H1 (cell line): ENCODE measurements around the gene METTL1.

Experiments
- CREB1 ChIP-seq: IDR thresholded peaks from 2 replicates; pipeline ENCODE4 v1.6.1; 2012; ENCODE audit warnings: inconsistent platforms
- CTCF ChIP-seq, 3 experiments: IDR thresholded peaks; 1 replicate in 2 of 3; 2 replicates in 1 of 3; pipeline versions ENCODE4 v1.5.1 to v1.6.1; 2011; ENCODE audit warnings: low read length in 3 of 3, mild to moderate bottlenecking in 3 of 3, inconsistent platforms in 2 of 3, low read depth in 1 of 3, moderate library complexity in 1 of 3; ENCODE audit not compliant: insufficient read depth in 1 of 3; ENCODE audit errors: control extremely low read depth in 1 of 3
- EZH2 ChIP-seq: fragments of 200-600 bp; sonication (generic); IDR thresholded peaks from 2 replicates; pipeline ENCODE4 v1.7.1; 2012; ENCODE audit warnings: low read depth, mild to moderate bottlenecking, moderate library complexity, low read length, inconsistent platforms; ENCODE audit not compliant: severe bottlenecking
- GABPA ChIP-seq: IDR thresholded peaks from 2 replicates; pipeline ENCODE4 v1.6.1; 2011; ENCODE audit warnings: mild to moderate bottlenecking, low read length, moderate library complexity, borderline replicate concordance; ENCODE audit not compliant: insufficient read depth
- HDAC2 ChIP-seq, 2 experiments: fragments of 300-600 bp in 1 of 2; sonication (generic) in 1 of 2; IDR thresholded peaks; 2 replicates each; pipeline ENCODE4 v1.6.1; 2011 to 2012; ENCODE audit warnings: low read depth in 2 of 2, low read length in 2 of 2, mild to moderate bottlenecking in 2 of 2, moderate library complexity in 2 of 2, borderline replicate concordance in 1 of 2, inconsistent platforms in 1 of 2
- NRF1 ChIP-seq: IDR thresholded peaks from 2 replicates; pipeline ENCODE4 v1.6.1; 2011; ENCODE audit warnings: mild to moderate bottlenecking, low read depth, low read length, improper control_type of control experiment
- POLR2A ChIP-seq, 2 experiments: IDR thresholded peaks; 1 replicate in 1 of 2; 2 replicates in 1 of 2; pipeline ENCODE4 v1.6.1; 2011; ENCODE audit warnings: low read depth in 2 of 2, low read length in 2 of 2, mild to moderate bottlenecking in 2 of 2; ENCODE audit errors: control extremely low read depth in 1 of 2
- POLR2AphosphoS5 ChIP-seq: IDR thresholded peaks from 2 replicates; pipeline ENCODE4 v1.6.1; 2011; ENCODE audit warnings: low read depth, low read length
- SUZ12 ChIP-seq: fragments of 200-600 bp; sonication (generic); IDR thresholded peaks from 2 replicates; pipeline ENCODE4 v1.6.1; 2012; ENCODE audit warnings: mild to moderate bottlenecking, inconsistent platforms, low read length, moderate library complexity, mixed read lengths

DNA sequence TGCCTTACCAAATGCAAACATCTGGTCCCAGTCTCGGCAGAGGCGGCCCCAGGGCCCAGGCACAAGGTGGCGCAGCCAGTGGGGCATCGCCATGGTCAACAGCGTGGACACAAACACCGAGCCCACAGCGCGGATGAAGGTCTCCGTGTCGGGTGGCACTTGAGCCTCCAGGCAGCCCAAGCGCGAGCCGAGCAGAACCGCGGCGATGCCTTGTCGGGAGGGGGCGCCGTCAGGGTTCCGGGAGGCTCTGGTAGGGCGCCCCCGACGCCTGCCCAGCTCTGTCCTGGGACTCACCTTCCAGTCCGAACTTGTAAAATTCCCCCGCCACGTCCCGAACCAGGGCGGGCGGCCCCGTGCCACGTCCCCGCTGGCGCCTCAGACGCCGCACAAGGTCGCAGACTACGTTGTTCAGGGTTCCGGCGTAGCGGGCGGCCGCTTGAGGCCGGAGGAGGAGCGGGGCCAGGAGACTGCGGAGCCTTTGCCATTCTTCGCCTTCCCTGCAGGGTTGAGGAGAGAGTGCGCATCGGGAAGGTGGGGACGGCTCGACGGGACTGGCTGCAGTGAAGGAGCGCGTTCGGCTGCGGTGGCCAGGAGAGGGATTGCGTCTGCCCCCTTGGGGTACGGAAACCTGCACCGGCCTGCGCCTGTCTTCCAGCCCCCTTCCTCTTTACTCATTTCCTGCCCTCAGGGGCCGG, 6.8 kb downstream of the METTL1 start:
- peak in 2 of 3 experiments; percentile 41 to 61; a peak in 3 of 4 replicates for TF ChIP-seq CTCF (IDR thresholded peaks at IDR 0.05; ENCODE audit: control extremely low read depth in 1 of 3, insufficient read depth in 1 of 3, low read depth in 1 of 3, low read length in 3 of 3)
- TF ChIP-seq SUZ12 = peak; percentile 85
- TF ChIP-seq POLR2AphosphoS5 = peak; percentile 70
- TF ChIP-seq EZH2 = peak; percentile 36
- TF ChIP-seq GABPA = peak; percentile 47; the same call in 1 of the 2 replicates
- no peak; a peak in 1 of 3 replicates for TF ChIP-seq POLR2A (IDR thresholded peaks at IDR 0.05; ENCODE audit: control extremely low read depth in 1 of 2, low read depth in 2 of 2, low read length in 2 of 2)
- 0 out of 2 replicates have a peak, but pooled peaks have one; percentile 25 for TF ChIP-seq CREB1
- no peak for TF ChIP-seq NRF1
- TF ChIP-seq HDAC2 (IDR thresholded peaks at IDR 0.05; ENCODE audit: borderline replicate concordance in 1 of 2, low read depth in 2 of 2, low read length in 2 of 2) = no peak
